CD4-positive, alpha-beta memory T cell (primary cell): ENCODE data around the gene SEZ6L. TPM values are rescaled to one million over a fixed set of nuclear protein-coding genes. Genes with fewer than 3 reads are reported as not detected.

ENCODE experiments used
- CTCF ChIA-PET: fragments of 350-600 bp; sonication (Branson Sonifier 250); formaldehyde crosslinking; loops from one replicate; lab custom pipeline; 2021; ENCODE audit warnings: inconsistent platforms; ENCODE audit not compliant: partially characterized antibody; lab: Charles Lee
- POLR2A ChIA-PET: fragments of 350-600 bp; sonication (Branson Sonifier 250); formaldehyde crosslinking; loops from one replicate; lab custom pipeline; 2021; ENCODE audit not compliant: partially characterized antibody; lab: Charles Lee
- DNase-seq, 5 donors: peaks; one replicate each; pipeline versions ENCODE4 v3.0.0 to v3.0.0-alpha.2; 2020 to 2022; ENCODE audit warnings: mixed read lengths in 1 of 5
- H3K27ac ChIP-seq: one replicate; pipeline ENCODE4 v1.7.0; 2013; ENCODE audit warnings: low read depth, low read length
- H3K27me3 ChIP-seq: 2 replicates; pipeline ENCODE4 v1.7.0; 2013; ENCODE audit warnings: mild to moderate bottlenecking, low read length, moderate library complexity; ENCODE audit not compliant: insufficient read depth
- H3K36me3 ChIP-seq: 2 replicates; pipeline ENCODE4 v1.7.0; 2013; ENCODE audit warnings: mild to moderate bottlenecking, low read length, moderate library complexity; ENCODE audit not compliant: insufficient read depth
- H3K4me1 ChIP-seq: 2 replicates; pipeline ENCODE4 v1.7.0; 2013; ENCODE audit warnings: mild to moderate bottlenecking, low read length, moderate library complexity; ENCODE audit not compliant: insufficient read depth
- H3K4me3 ChIP-seq, 2 donors: one replicate each; pipeline ENCODE4 v1.7.0; 2013; ENCODE audit warnings: low read length in 2 of 2, mild to moderate bottlenecking in 1 of 2
- H3K9me3 ChIP-seq, 2 donors: one replicate each; pipeline ENCODE4 v1.7.0; 2013; ENCODE audit warnings: low read length in 2 of 2, control low read depth in 1 of 2; ENCODE audit not compliant: control insufficient read depth in 1 of 2
- H3K27ac Mint-ChIP-seq, 7 donors: one replicate each; pipeline ENCODE4 v1.8.0; 2020 to 2021; ENCODE audit warnings: mixed read lengths in 7 of 7, mild to moderate bottlenecking in 6 of 7, inconsistent platforms in 3 of 7, moderate library complexity in 3 of 7
- H3K27me3 Mint-ChIP-seq, 2 donors: one replicate each; pipeline ENCODE4 v1.8.0; 2020 to 2021; ENCODE audit warnings: mixed read lengths in 2 of 2
- H3K36me3 Mint-ChIP-seq, 2 donors: one replicate each; pipeline ENCODE4 v1.8.0; 2020 to 2021; ENCODE audit warnings: mixed read lengths in 2 of 2, inconsistent platforms in 1 of 2, mild to moderate bottlenecking in 1 of 2
- H3K4me1 Mint-ChIP-seq, 4 donors: one replicate each; pipeline ENCODE4 v1.8.0; 2020 to 2021; ENCODE audit warnings: mixed read lengths in 4 of 4, mild to moderate bottlenecking in 1 of 4
- H3K4me3 Mint-ChIP-seq, 8 donors: one replicate each; pipeline ENCODE4 v1.8.0; 2020 to 2021; ENCODE audit warnings: mixed read lengths in 8 of 8, mild to moderate bottlenecking in 7 of 8, moderate library complexity in 6 of 8, inconsistent platforms in 3 of 8
- H3K9me3 Mint-ChIP-seq, 8 donors: one replicate each; pipeline ENCODE4 v1.8.0; 2020 to 2021; ENCODE audit warnings: mixed read lengths in 8 of 8, mild to moderate bottlenecking in 5 of 8, inconsistent platforms in 3 of 8, moderate library complexity in 1 of 8
- intact Hi-C: fragments of 100-400 bp; cut with micrococcal nuclease; formaldehyde crosslinking; loops from one replicate; pipeline ENCODE4 v1.15.1; 2023
- polyA plus RNA-seq, 2 donors: library from polyadenylated mRNA; unstranded; fragments of 300-500 nt; fragmentation: Illumina TruSeq; gene quantifications; one replicate each; pipeline ENCODE4 v1.2.3, GENCODE V29; 2021
- total RNA-seq, 2 experiments: library from RNA; stranded (reverse); gene quantifications; one replicate each; pipeline ENCODE4 v1.2.3, GENCODE V29; 2021

SEZ6L gene
- total and polyA plus RNA-seq, 4 experiments from 2014 or later: not detected

DNA sequence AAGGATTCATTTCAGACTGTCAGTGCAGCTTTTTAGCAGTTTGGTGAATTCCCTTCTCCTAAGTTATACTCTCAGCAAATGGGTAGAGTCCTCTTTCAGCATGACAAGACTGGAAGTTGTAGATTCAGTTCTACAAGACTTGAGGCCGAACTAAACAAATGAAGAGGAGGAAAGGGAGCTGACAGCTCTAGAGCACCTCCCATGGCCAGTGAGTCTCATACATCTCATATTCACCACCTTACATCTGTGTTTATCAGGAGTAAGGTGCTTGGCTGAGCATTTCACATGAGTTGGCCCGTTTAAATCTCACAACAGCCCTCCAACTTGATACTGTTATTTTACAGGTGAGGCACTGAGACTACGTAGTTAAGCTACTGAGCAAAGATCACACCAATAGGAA is 30.4 kb downstream of the SEZ6L start:
- ChIA-PET CTCF (no interaction called here), POLR2A (no interaction called here)
- Histone ChIP-seq H3K4me1 (no peaks in the 10 kb centered on the region), H3K9me3 (no peaks in the 10 kb centered on the region), H3K4me3 (no peak overlapping the region), H3K36me3 (no peaks in the 10 kb centered on the region), H3K27me3 (no peaks in the 10 kb centered on the region), H3K27ac (no peak overlapping the region)
- H3K27me3 Mint-ChIP-seq: peaks cover 2 to 6% of the 10 kb centered on the region in 2 donors
- intact Hi-C loops: no loop called here
- DNase-seq: no peak
- no peak overlapping the region for H3K27ac Mint-ChIP-seq
- no peaks in the 10 kb centered on the region for H3K4me1 Mint-ChIP-seq
- H3K4me3 Mint-ChIP-seq: no peak overlapping the region
- H3K9me3 Mint-ChIP-seq: peaks cover 0 to 3% (median 0%) of the 10 kb centered on the region in 8 donors
- no peaks in the 10 kb centered on the region for H3K36me3 Mint-ChIP-seq

DNA sequence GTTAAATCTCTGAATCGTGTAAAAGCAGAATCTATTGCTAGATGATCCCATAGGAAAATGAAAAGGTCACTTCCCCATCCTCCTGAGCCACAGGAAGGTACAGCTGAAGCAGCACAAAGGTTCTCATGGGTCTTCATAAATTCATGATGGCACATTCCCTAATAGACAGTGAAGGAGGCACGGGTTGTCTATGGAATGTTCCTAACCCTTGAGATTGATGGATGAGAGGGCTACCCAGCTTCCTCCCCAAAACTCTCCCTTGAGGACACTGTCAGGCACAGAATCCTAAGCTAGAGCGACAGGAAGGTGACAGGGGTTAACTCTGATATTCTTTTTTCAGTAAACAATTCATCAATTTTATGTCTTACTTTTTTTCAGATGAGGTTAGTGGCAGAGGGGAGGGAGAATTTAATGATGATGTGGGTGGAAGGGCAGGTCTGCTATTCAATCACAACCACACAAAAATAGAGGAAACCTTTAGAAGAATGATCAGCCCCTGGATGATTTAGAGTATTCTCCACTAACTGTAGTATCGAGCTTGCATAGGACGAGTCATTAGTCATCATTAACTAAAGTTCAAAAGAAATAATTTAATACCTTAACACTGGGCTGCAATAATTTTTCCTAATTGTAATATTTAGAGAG is 33.1 kb downstream of the SEZ6L start:
- Mint-ChIP-seq H3K36me3 (no peaks in the 10 kb centered on the region), H3K27me3 (peaks cover 2 to 7% of the 10 kb centered on the region in 2 donors), H3K9me3 (peaks cover 0 to 3% (median 0%) of the 10 kb centered on the region in 8 donors), H3K4me1 (no peaks in the 10 kb centered on the region), H3K4me3 (no peak overlapping the region), H3K27ac (no peak overlapping the region)
- H3K4me1 ChIP-seq: no peaks in the 10 kb centered on the region
- no peak for DNase-seq
- ChIA-PET POLR2A (no interaction called here), CTCF (no interaction called here)
- H3K36me3 ChIP-seq: no peaks in the 10 kb centered on the region
- no peak overlapping the region for H3K4me3 ChIP-seq
- no peaks in the 10 kb centered on the region for H3K27me3 ChIP-seq
- H3K27ac ChIP-seq: no peak overlapping the region
- intact Hi-C loops: no loop called here
- no peaks in the 10 kb centered on the region for H3K9me3 ChIP-seq

DNA sequence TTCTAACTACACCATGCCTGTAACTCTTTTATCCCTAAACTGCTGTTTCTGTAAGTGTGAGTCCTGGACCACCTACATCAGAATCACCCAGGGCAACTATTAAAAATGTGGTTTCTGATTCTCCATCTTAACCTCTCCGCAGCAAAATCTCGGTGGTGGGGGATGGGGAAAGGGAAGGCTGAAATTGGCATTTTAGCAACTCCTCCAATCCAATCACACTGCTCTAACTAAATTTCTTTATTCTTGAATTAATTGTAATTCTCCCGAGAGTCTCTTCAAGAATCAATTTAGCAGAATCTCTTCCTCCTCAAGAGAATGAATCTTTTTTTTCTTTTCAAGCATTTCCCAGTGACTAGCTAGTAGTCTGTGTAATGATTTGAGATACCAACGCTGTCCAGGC is 36.2 kb downstream of the SEZ6L start:
- ChIA-PET CTCF (no interaction called here), POLR2A (no interaction called here)
- H3K4me3 ChIP-seq: no peak overlapping the region
- H3K4me1 ChIP-seq: no peaks in the 10 kb centered on the region
- no peak for DNase-seq
- intact Hi-C loops: no loop called here
- H3K27me3 Mint-ChIP-seq: peaks cover 6 to 16% of the 10 kb centered on the region in 2 donors
- no peak overlapping the region for H3K4me3 Mint-ChIP-seq
- no peak overlapping the region for H3K27ac ChIP-seq
- H3K27ac Mint-ChIP-seq: no peak overlapping the region
- no peaks in the 10 kb centered on the region for H3K36me3 ChIP-seq
- no peaks in the 10 kb centered on the region for H3K27me3 ChIP-seq
- no peaks in the 10 kb centered on the region for H3K4me1 Mint-ChIP-seq
- peaks cover 0 to 10% (median 5%) of the 10 kb centered on the region in 8 donors for H3K9me3 Mint-ChIP-seq
- no peaks in the 10 kb centered on the region for H3K9me3 ChIP-seq
- no peaks in the 10 kb centered on the region for H3K36me3 Mint-ChIP-seq

DNA sequence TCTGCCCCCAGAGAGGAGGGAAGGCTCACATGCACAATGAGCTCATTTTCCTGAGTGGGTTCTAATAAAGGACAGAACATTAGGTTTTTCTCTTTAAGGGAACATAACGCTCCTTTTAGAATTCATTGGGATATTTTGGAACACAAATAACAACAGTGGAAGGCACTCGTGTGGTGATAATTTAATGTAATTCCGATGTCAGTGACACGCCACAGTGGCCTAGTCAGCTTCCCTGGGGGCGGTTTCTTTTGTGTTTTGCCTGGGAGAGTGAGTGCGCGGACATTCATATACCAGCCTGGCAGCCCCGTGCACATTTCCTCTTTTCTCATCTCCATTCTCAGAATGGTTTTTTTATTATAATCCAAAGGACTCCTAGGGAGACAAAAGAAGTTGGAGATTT is 41.1 kb downstream of the SEZ6L start:
- no peaks in the 10 kb centered on the region for H3K36me3 Mint-ChIP-seq
- intact Hi-C loops: no loop called here
- CTCF ChIA-PET: no interaction called here
- H3K27ac Mint-ChIP-seq: no peak overlapping the region
- no peaks in the 10 kb centered on the region for H3K9me3 ChIP-seq
- H3K36me3 ChIP-seq: no peaks in the 10 kb centered on the region
- no peak overlapping the region for H3K4me3 Mint-ChIP-seq
- no peak overlapping the region for H3K4me3 ChIP-seq
- POLR2A ChIA-PET: no interaction called here
- no peaks in the 10 kb centered on the region for H3K4me1 Mint-ChIP-seq
- peaks cover 0 to 13% (median 5%) of the 10 kb centered on the region in 8 donors for H3K9me3 Mint-ChIP-seq
- H3K4me1 ChIP-seq: no peaks in the 10 kb centered on the region
- H3K27ac ChIP-seq: no peak overlapping the region
- no peaks in the 10 kb centered on the region for H3K27me3 ChIP-seq
- DNase-seq: no peak
- H3K27me3 Mint-ChIP-seq: peaks cover 13 to 32% of the 10 kb centered on the region in 2 donors

DNA sequence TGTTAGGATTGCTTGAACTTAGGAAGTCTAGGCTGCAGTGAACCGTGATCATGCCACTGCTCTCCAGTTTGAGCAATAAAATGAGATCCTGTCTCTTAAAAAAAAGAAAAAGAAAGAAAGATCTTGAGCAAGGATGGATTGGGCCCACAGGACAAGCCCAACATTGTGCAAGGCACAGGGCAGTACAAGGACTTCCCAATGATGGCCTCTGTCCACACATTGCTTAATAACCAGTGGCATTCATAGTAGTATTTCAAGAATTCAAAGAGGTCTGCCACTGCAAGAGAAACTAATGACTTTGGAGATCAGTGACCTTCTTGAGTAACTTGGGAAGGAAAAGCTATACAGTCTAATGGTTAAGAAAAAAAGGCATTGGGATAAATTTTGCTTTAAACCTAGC is 44.6 kb downstream of the SEZ6L start:
- peaks cover 17 to 34% of the 10 kb centered on the region in 2 donors for H3K27me3 Mint-ChIP-seq
- intact Hi-C loops: no loop called here
- no peaks in the 10 kb centered on the region for H3K36me3 Mint-ChIP-seq
- DNase-seq: no peak
- peak overlapping the region in 1 of 7 donors; percentile 32 for H3K27ac Mint-ChIP-seq
- Histone ChIP-seq H3K4me3 (no peak overlapping the region), H3K27me3 (no peaks in the 10 kb centered on the region), H3K36me3 (no peaks in the 10 kb centered on the region), H3K27ac (no peak overlapping the region), H3K4me1 (no peaks in the 10 kb centered on the region), H3K9me3 (no peaks in the 10 kb centered on the region)
- no peak overlapping the region for H3K4me3 Mint-ChIP-seq
- ChIA-PET POLR2A (no interaction called here), CTCF (no interaction called here)
- H3K4me1 Mint-ChIP-seq: no peaks in the 10 kb centered on the region
- peaks cover 0 to 13% (median 5%) of the 10 kb centered on the region in 8 donors for H3K9me3 Mint-ChIP-seq

DNA sequence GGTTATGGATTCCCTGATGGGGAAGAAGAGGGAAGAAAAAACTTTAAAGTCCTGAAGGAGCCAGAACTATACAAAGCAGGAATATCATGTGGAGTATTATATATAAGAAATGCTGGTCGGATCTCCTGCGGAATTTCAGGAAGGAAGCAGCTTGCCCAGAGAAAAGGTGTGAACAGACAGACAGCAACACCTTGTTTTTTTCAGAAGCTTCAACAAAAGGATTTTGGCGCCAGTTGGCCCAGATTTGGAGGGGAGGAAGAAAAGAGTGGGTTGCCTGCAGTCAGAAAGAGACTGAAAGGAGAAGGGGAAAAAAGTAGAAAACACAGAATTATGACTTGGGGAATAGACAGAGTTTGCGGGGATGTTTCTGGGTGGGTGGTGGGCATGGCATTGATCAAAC is 45.2 kb downstream of the SEZ6L start:
- Mint-ChIP-seq H3K4me1 (no peaks in the 10 kb centered on the region), H3K27me3 (peaks cover 17 to 32% of the 10 kb centered on the region in 2 donors), H3K4me3 (no peak overlapping the region), H3K27ac (no peak overlapping the region), H3K36me3 (no peaks in the 10 kb centered on the region), H3K9me3 (peaks cover 0 to 9% (median 4%) of the 10 kb centered on the region in 8 donors)
- Histone ChIP-seq H3K4me3 (no peak overlapping the region), H3K9me3 (no peaks in the 10 kb centered on the region), H3K27me3 (no peaks in the 10 kb centered on the region), H3K36me3 (no peaks in the 10 kb centered on the region), H3K4me1 (no peaks in the 10 kb centered on the region), H3K27ac (no peak overlapping the region)
- intact Hi-C loops: no loop called here
- no peak for DNase-seq
- ChIA-PET POLR2A (no interaction called here), CTCF (no interaction called here)

DNA sequence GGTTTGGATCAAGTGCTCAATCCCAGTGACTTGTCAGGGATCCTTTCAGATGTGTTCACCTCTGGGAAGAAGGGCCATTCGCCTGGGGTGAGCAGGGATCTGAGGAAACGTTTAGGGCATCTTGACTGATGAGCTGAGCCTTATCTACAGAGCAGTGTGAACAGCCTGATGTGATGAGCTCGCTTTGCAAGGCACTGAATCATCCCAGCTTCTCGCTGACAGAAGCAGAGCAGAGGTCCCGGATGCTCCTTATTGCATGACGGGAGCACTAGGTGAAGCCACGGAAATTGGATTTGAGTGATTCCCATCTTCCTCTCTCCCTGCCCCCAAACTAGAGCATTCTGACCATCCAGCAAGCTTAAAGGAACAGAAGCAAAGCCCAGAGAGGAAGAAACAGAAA is 46.5 kb downstream of the SEZ6L start:
- ChIA-PET POLR2A (no interaction called here), CTCF (no interaction called here)
- H3K4me3 Mint-ChIP-seq: no peak overlapping the region
- H3K36me3 Mint-ChIP-seq: no peaks in the 10 kb centered on the region
- Histone ChIP-seq H3K4me1 (no peaks in the 10 kb centered on the region), H3K4me3 (no peak overlapping the region), H3K27ac (no peak overlapping the region), H3K9me3 (no peaks in the 10 kb centered on the region), H3K36me3 (no peaks in the 10 kb centered on the region), H3K27me3 (no peaks in the 10 kb centered on the region)
- no peak for DNase-seq
- H3K27me3 Mint-ChIP-seq: peaks cover 17 to 30% of the 10 kb centered on the region in 2 donors
- no peak overlapping the region for H3K27ac Mint-ChIP-seq
- intact Hi-C loops: no loop called here
- H3K4me1 Mint-ChIP-seq: no peaks in the 10 kb centered on the region
- H3K9me3 Mint-ChIP-seq: peaks cover 0 to 5% (median 2%) of the 10 kb centered on the region in 8 donors
